Testis (tissue), 5 donors: ENCODE data around the gene TVP23A. TPM values are rescaled to one million over a fixed set of nuclear protein-coding genes. Genes with fewer than 3 reads are reported as not detected.

Experiments used
- DNase-seq: peaks from one replicate; pipeline ENCODE4 v3.0.0-alpha.2; 2019
- H3K27ac ChIP-seq, 2 donors: fragments of 200-600 bp; sonication (generic); one replicate each; pipeline ENCODE4 v1.5.1; 2019
- H3K27me3 ChIP-seq: fragments of 200-600 bp; sonication (generic); one replicate; pipeline ENCODE4 v1.5.1; 2019
- H3K36me3 ChIP-seq: fragments of 200-600 bp; sonication (generic); one replicate; pipeline ENCODE4 v1.5.1; 2017; ENCODE audit warnings: low read depth; ENCODE audit errors: missing control alignments
- H3K4me1 ChIP-seq: fragments of 200-600 bp; sonication (generic); one replicate; pipeline ENCODE4 v1.5.1; 2019
- H3K4me3 ChIP-seq, 2 donors: fragments of 200-600 bp; sonication (generic); one replicate each; pipeline ENCODE4 v1.5.1; 2017 to 2019
- H3K9me3 ChIP-seq: fragments of 200-600 bp; sonication (generic); one replicate; pipeline ENCODE4 v1.5.1; 2017
- POLR2A ChIP-seq: fragments of 450-650 bp; IDR thresholded peaks from one replicate; pipeline ENCODE4 v1.6.1; 2017; ENCODE audit warnings: antibody characterized with exemption, mild to moderate bottlenecking, moderate library complexity
- WGBS, 2 donors: methylation state at CpG; one replicate each; pipeline ENCODE4 v1.1.5; 2018; 5-methylcytosine and 5-hydroxymethylcytosine counted together
- intact Hi-C: fragments of 100-400 bp; cut with DNase I; formaldehyde crosslinking; loops from one replicate; pipeline ENCODE4 v1.15.1; 2023; ENCODE audit warnings: low total_unique reads
- long read RNA-seq, 2 donors: transcript quantifications; one replicate each; lab custom pipeline, GENCODE V29; 2026
- polyA plus RNA-seq: library from polyadenylated mRNA; stranded (reverse); fragments of 350-450 nt; fragmentation: Illumina TruSeq; extraction: RNeasy Lipid Tissue Mini Kit (QIAGEN cat#74804); gene quantifications from one replicate; pipeline ENCODE4 v1.2.3, GENCODE V29; 2014; ENCODE audit warnings: low read depth, low replicate concordance; ENCODE audit not compliant: insufficient read depth
- total RNA-seq, 2 donors: library from RNA; depleted of rRNA; stranded (reverse); fragments of >200 nt; gene quantifications; one replicate each; pipeline ENCODE4 v1.2.3, GENCODE V29; 2016
- TF ChIP-seq, protein P1 (sequence below), 3 experiments: fragments of 450-650 bp in 2 of 3; fragments of 200-600 bp in 1 of 3; sonication (generic) in 1 of 3; IDR thresholded peaks; one replicate each; pipeline ENCODE4 v1.5.1; 2016 to 2019; ENCODE audit warnings: antibody characterized with exemption in 3 of 3, mild to moderate bottlenecking in 2 of 3, moderate library complexity in 1 of 3

TVP23A gene
- total RNA-seq (1 to 10 TPM; 3.5 to 4.2 TPM), polyA plus RNA-seq (1.7 TPM)
- long read RNA-seq, donor 1, transcript TVP23A-201 (8 exons, 3,360 nt): major isoform, 9 of 20 reads
- long read RNA-seq, donor 1, partial matches to known transcripts: 11 of 20 reads
- long read RNA-seq, donor 1, other reads (novel, unspliced or antisense): 0 of 20 reads
- long read RNA-seq, donor 2, partial matches to known transcripts: 0 of 3 reads
- long read RNA-seq, donor 2, other reads (novel, unspliced or antisense): 0 of 3 reads

DNA sequence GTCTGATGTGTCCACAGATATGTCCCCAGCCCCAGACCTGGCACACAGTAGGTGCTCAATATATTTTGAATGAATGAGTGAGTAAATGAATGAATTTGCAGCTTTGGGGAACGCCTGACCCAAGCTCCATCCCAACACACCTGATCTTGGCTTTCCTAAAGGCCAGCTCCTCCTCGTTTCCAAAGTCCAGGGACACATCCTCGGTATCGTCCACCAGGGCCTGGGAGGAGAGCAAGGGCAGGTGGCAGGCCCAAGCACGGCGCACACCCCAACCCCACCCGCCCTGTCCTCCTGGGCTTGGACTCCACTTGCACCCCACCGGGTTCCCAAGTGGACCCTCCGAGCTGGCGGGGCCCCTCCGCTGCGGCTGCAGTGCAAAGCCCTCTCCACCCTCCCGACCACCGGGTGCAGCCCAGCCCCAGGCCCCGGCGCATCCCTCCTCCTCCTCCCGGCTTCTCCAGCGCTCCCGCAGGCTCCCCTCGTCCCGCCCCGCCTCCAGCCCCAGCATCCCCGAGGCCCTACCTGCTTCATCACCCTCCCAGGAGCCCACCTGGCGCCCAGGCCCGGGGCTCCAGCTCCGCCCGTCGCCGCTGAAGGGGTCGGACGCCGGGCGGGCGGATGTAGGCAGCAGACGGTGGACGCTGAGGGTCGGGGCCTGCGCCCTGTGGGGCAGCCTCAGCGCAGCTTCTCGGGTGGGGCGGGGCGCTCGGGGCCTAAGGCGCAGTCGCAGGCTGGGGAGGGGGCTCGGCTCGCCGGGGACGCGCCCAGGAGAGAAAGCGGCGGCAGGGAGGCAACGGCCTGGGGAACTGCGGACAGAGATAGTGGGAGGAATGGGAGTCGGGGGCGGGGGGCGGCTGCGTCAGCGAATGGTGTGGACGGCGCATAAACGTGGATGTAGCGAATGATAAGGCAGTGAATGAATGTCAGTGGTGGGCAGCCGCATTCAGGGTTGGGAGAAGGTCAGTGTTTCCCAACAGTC, at the start of gene TVP23A:
Gene TVP23A (minus strand): TSS at position 832 of the 979 bp plus-strand sequence. CDS start 301 bp downstream, at position 531.
- DNase-seq: peak; percentile 52
- peak within 1 kb of the TSS; percentile 55 to 63 for H3K4me3 ChIP-seq
- intact Hi-C loops: no loop called here
- TF ChIP-seq POLR2A: no peak
- TF ChIP-seq, protein P1, sequence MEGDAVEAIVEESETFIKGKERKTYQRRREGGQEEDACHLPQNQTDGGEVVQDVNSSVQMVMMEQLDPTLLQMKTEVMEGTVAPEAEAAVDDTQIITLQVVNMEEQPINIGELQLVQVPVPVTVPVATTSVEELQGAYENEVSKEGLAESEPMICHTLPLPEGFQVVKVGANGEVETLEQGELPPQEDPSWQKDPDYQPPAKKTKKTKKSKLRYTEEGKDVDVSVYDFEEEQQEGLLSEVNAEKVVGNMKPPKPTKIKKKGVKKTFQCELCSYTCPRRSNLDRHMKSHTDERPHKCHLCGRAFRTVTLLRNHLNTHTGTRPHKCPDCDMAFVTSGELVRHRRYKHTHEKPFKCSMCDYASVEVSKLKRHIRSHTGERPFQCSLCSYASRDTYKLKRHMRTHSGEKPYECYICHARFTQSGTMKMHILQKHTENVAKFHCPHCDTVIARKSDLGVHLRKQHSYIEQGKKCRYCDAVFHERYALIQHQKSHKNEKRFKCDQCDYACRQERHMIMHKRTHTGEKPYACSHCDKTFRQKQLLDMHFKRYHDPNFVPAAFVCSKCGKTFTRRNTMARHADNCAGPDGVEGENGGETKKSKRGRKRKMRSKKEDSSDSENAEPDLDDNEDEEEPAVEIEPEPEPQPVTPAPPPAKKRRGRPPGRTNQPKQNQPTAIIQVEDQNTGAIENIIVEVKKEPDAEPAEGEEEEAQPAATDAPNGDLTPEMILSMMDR (IDR thresholded peaks at IDR 0.05): no peak
- no peaks in the 10 kb centered on the region for H3K27me3 ChIP-seq
- H3K27ac ChIP-seq: peak within 1 kb of the TSS in 1 of 2 donors; percentile 69
- H3K36me3 ChIP-seq: no peaks in the 10 kb centered on the region
- H3K4me1 ChIP-seq: no peaks in the 10 kb centered on the region
- H3K9me3 ChIP-seq: no peaks in the 10 kb centered on the region
- WGBS, 2 donors: 15 to 28% methylated on average over 33 to 55 of the region's 64 CpGs

DNA sequence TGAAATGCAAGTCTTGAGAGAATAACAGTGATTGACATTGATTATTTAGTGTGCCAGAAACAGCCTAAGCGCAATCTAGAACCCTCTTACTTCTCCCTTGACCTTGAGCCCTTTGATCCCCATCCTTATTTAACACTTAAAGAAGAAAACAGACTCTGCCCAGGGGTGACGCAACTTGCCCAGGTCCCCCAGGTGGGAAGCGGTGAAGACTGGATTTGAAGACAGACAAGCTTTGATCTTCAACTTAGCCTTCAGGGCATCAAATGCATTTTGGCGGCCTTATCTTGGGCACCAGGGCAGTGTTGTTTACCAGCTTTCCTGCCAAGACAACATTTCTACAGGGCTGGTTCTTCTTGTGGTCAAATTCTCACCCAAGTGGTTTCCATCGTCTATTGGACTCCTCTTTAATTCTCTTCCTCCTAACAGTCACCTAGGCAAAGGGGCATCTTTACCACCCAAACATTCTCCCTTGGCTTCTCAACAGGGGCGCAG, 49.6 kb upstream of the TVP23A start:
- TF ChIP-seq, protein P1 (IDR thresholded peaks at IDR 0.05): no peak
- TF ChIP-seq POLR2A: no peak
- WGBS, 2 donors: 86% methylated on average over 6 of the region's 6 CpGs
- Histone ChIP-seq H3K27ac (no peak overlapping the region), H3K9me3 (no peaks in the 10 kb centered on the region), H3K4me3 (no peak overlapping the region), H3K27me3 (no peaks in the 10 kb centered on the region), H3K4me1 (no peaks in the 10 kb centered on the region), H3K36me3 (no peaks in the 10 kb centered on the region)
- intact Hi-C loops: no loop called here
- no peak for DNase-seq

DNA sequence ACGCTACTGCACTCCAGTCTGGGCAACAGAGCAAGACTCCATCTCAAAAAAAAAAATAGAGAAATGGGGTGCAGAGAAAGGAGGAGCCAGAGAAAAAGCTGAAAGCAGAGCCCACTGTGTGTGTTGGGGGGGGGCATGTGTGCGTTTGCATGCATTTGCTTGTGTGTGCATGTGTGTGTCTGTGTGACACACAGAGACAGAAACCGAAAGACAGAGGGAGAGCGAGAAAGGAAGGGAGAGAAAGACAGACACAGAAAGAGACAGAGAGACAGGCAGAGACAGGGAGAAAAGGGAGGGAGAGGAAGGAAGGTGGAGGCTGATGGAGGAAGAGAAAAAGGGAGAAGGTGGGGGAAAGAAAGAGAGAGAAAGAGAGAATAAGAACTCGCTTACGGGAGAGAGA, 48.6 kb upstream of the TVP23A start:
- Histone ChIP-seq H3K27ac (no peak overlapping the region), H3K4me3 (no peak overlapping the region), H3K9me3 (no peaks in the 10 kb centered on the region), H3K27me3 (no peaks in the 10 kb centered on the region), H3K4me1 (no peaks in the 10 kb centered on the region), H3K36me3 (no peaks in the 10 kb centered on the region)
- DNase-seq: no peak
- intact Hi-C loops: no loop called here
- WGBS, 2 donors: 82 to 94% methylated on average over 6 of the region's 6 CpGs
- no peak for TF ChIP-seq POLR2A
- TF ChIP-seq, protein P1 (IDR thresholded peaks at IDR 0.05): no peak

DNA sequence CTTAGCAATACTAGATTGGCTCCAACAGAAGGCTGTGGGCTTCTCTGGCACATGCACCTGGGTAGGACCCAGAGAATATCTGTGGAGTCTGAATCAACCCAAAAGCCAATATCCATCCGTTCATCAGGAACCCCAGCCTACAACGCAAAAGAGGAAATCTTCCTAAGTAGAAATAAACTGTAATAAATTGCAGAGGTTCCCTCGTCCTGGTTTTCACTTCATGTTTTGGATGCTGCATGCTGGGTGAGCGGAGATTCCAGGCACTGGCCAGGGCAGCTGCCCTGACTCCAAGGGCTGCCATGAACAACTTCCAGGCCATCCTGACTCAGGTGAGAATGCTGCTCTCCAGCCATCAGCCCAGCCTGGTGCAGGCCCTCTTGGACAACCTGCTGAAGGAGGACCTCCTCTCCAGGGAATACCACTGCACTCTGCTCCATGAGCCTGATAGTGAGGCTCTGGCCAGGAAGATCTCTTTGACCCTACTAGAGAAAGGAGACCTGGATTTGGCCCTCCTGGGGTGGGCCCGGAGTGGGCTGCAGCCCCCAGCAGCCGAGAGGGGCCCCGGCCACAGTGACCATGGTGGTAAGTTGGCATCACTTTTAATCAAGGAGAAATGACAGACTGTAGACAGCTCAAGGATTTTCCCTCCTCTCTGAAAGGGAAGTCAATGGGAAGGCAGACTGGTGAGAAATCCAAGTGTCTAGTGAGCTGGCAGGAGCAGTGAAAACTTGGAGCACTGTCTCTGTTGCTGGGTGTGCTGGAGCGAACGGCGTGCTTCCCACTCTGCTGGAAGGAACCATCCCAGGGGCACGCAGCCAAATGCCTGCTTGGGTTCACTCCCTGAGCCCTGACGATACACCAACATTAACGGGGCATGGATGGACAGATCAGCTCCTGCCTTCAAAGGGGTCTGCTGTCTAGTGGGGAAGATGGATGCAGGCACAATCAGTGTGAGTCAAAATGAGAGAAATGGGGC, 47.7 kb upstream of the TVP23A start:
- WGBS, 2 donors: 68 to 78% methylated on average over 6 to 13 of the region's 13 CpGs
- H3K27ac ChIP-seq: no peak overlapping the region
- H3K9me3 ChIP-seq: no peaks in the 10 kb centered on the region
- H3K4me1 ChIP-seq: no peaks in the 10 kb centered on the region
- intact Hi-C loops: no loop called here
- H3K36me3 ChIP-seq: no peaks in the 10 kb centered on the region
- DNase-seq: peak; percentile 40
- TF ChIP-seq POLR2A: no peak
- TF ChIP-seq, protein P1 (IDR thresholded peaks at IDR 0.05): no peak
- no peaks in the 10 kb centered on the region for H3K27me3 ChIP-seq
- H3K4me3 ChIP-seq: no peak overlapping the region
